NCI-H2107 treated with DMSO at 0.1 percent for 48 hours (cell line): Measurements from ENCODE around the gene CD59.
"Not testable (repeated sequence)": the region's sequence is repeated elsewhere in the genome, so short reads cannot be mapped to it uniquely, and the experiment has no call there.

Experiments
- DNase-seq: peaks from one replicate; lab custom pipeline; 2025; ENCODE audit not compliant: unreplicated experiment; lab: John Stamatoyannopoulos, UW

The CD59 gene

DNA sequence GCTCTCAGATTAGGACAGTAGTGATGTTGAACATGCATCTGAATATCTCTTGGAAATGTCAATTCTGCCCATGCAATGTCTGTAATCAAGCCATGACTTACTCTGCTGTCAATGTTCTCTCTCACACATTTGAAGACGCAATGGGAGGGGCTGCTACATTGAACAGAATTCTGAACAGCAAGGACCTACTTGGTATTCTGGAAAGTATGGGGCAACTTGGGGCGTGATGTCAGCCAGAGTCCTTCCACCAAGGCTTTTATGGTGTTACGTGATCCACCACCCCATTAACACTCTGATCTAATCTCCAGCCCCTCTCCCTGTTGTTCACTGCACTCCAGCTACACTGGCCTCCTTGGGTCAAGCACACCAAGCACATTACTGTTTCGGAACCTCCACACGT is 7.1 kb upstream of the CD59 start:
- DNase-seq: no peak

DNA sequence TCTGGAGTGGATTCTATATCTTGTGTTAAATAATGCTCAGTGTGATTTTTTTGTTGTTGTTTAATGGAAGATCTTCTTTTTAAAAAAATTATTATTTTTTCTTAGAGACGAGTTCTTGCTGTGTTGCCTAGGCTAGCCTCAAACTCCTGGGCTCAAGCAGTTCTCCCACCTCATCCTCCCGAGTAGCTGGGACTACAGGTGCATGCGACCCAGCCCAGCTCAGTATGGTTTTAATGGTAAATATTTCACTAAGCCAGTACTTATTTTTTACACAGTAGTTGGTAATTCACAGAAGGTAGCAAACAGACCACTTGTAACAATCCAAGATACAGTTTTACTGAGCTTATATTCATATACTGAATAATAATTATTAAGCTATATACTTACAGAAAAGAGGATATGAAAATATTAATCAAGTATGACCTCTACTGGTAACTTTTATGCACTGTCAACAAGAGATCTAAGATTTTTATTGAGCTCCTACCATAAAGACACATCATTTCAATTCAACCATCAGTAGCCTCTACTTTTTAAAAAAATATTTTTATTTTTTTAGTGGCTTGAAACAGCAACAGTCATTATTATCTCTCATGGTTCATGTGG is 6.1 kb upstream of the CD59 start:
- peak; percentile 13 for DNase-seq

DNA sequence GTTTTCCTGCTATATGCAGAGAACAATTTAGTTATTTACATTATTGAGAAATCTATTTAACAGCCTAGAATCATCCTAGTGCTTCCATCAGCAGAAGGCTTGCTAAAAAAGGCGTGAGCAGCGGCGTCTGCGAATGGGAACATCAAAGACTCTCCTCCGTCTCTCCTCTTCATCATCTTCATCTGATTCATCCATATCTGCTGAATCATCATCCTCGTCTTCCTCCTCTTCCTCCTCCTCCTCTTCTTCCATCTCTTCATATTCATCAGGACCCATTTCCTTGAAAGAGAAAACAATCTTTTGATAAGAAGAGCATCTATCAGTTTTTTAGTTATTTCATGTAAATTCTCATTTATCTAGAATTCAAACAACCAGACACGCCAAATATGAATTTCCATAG is 5.6 kb upstream of the CD59 start:
- no peak for DNase-seq

DNA sequence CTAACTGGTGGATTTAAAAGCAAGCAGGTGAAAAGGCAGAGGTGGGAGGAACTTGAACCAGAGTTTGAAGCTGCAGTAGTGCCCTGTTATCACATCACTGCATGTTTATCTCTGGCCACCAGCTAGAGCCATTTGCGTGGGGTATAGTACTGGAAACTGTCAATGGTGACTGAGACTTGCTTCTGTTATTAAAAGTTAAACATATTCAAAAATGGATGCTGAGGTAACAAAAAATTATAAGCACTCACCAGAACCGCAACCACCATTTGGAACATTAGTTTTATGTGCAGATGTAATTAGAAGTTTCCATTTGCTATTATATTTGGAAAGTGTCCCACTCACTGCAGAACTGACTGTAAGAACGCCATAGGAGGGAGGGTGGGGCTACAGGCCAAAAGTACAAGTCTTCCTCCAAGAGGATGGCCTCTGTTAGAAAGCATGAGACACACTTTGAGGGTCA is 1.2 kb upstream of the CD59 start:
- DNase-seq: no peak

DNA sequence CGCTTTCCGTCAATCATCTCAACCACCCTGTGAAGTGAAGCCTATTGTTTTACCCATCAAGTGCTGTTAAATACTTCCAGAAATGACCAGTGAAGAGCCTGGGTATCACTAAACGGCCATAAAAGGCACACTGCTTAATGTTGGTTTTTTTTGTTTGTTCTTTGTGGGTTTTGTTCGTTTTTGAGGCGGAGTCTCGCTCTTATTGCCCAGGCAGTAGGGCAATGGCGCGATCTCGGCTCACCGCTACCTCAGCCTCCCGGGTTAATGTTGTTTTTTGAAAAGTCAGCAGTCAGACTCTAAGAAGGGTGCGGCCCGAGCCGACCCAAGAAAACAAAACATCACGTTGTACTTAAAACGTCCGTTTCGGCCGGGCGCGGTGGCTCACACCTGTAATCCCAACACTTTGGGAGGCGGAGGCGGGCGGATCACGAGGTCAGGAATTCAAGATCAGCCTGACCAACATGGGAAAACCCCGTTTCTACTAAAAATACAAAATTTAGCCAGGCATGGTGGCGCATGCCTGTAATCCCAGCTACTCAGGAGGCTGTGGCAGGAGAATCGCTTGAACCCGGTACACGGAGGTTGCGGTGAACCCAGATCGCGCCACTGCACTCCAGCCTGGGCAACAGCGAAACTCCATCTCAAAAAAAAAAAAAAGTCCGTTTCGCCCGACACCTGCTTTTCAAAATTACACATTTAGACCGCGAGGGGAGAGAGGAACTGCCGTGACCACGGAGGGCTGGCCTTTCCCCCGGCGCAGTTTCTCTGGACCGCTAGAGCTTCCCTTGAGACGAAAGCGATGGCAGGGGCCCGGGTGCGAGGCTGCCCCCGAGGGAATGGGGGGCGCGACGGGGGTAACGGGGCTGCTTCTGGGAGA is 714 bp downstream of the CD59 start:
- peak; percentile 31 for DNase-seq

DNA sequence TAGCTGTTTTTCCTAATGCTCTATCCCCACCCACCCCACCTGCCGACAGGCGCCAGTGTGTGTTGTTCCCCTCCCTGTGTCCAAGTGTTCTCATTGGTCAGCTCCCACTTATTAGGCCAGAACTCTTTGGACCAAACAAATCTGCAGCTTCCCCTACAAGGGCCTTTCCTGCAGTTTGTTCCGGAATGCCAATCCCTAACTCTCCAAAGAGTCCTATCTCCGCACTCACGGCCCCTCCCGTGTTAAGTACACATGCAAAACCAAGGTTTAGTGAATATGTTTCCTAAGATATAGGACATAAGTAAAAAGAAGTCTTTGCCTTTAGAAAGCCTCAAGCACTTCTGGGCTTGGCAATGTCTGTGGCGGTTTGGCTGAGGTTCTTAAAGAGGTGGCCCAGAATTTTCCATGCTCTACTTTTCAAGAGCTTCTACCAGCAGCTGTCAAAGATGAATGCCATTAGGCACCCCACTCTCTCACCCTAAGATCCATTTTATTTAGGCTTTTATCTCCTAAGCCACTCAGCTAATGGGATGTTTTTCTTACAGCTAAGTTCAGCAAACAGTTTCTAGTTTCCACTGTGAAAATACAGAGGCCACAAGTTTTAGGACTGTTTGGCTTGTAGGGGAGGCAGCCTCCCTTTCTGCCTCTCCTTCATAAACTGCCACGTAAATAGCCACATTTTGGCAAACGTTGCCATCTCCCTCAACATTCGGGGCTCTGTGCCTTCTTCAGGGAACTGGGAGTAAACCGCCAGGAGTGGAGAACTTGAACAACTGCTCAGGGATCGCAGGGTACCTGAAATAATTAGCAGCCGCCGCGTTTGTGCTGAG is 1.6 kb downstream of the CD59 start:
- no peak for DNase-seq

DNA sequence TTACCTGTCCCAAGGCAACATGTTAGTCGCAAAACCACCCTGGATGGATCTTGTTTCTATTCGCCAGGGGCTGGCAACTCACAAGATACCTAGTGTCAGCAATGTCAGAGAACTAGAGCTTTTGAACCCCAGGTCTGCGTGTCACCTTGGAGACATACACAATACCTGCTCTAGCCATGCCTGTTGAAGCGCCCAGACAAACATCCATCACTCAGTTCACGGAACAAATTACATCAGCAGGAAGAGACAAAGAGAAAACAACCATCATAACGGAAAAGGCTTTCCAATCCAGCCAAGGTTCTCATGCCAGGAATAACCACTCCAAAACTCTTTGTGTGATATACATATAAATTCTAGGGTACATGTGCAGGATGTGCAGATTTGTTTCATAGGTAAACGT is 2.2 kb downstream of the CD59 start:
- DNase-seq: peak; percentile 38

DNA sequence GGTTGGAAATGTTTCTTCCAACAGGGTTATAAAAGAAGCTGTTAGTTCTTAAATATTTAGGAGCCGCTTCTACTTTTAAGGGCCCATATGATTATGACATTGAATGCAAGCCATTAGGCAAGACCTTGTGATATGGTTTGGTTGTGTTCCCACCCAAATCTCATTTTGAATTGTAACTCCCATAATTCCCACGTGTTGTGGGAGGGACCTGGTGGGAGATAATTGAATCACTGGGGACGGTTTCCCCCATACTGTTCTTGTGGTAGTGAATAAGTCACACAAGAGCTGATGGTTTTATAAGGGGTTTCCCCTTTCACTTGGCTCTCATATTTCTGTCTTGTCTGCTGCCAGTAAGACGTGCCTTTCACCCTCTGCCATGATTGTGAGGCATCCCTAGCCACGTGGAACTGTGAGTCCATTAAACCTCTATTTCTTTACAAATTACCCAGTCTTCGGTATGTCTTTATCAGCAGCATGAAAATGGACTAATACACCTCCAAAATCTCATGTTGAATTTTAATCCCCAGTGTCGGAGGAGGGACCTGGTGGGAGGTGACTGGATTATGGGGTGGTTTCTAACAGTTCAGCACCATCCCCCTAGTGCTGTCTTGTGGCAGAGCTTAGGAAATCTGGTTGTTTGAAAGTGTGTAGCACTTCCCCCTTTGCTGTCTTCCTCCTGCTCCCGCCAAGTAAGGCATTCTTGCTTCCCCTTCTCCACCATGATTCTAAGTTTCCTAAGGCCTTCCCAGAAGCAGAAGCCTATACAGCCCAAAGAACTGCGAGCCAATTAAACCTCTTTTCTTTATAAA is 4.3 kb downstream of the CD59 start:
- peak; percentile 16 for DNase-seq

DNA sequence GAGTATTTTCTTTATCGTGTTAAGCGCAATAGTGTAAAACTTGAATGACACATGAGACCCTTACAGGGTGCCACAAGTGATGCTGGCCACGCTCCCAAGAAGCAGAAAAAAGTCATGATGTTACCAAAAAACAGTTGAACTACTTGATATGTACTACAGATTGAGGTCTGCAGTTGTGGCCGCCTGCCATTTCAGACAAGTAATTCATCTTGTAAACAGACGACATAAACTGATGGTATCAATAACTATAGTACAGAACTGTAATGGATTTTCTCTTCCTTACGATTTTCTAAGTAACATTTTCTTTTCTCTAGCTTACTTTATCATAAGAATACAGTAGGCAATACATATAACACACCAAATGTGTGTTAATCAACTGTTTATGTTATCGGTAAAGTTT is 5.5 kb downstream of the CD59 start:
- DNase-seq: no peak

DNA sequence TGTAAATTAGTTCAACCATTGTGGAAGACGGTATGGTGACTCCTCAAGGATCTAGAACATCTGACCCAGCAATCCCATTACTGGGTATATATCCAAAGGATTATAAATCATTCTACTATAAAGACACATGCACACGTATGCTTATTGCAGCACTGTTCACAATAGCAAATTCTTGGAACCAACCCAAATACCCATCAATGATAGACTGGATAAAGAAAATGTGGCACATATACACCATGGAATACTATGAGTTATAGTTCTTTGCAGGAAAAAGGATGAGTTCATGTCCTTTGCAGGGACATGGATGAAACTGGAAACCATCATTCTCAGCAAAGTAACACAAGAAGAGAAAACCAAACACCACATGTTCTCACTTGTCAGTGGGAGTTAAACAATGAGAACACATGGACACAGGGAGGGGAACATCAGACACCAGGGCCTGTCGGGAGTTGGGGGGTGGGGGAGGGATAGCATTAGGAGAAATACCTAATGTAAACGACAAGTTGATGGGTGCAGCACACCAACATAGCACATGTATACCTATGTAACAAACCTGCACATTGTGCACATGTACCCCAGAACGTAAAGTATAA is 7.1 kb downstream of the CD59 start:
- not testable (repeated sequence) for DNase-seq

DNA sequence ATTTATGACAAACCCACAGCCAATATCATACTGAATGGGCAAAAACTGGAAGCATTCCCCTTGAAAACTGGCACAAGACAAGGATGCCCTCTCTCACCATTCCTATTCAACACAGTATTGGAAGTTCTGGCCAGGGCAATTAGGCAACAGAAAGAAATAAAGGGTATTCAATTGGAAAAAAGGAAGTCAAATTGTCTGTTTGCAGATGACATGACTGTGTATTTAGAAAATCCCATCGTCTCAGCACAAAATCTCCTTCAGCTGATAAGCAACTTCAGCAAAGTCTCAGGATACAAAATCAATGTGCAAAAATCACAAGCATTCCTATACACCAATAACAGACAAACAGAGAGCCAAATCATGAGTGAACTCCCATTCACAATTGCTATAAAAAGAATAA is 8.7 kb downstream of the CD59 start:
- not testable (repeated sequence) for DNase-seq

DNA sequence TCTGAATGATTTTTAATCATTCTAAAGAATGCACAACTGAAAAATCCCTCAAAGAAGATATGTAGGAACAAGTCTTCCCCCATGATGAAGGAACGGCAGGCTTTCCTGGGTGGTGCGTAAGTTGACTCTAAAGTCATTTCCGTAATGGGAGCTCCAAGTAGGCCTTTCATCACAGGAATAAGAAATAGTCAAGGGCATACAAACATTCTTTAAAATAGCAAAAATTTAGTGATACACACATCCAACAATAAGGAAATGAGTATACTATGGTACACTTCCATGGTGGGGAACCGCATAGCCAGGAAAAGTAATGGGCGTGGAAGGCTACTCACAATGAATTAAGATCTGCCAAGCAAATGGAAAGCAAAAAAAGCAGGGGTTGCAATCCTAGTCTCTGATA is 10.7 kb downstream of the CD59 start:
- no peak for DNase-seq

DNA sequence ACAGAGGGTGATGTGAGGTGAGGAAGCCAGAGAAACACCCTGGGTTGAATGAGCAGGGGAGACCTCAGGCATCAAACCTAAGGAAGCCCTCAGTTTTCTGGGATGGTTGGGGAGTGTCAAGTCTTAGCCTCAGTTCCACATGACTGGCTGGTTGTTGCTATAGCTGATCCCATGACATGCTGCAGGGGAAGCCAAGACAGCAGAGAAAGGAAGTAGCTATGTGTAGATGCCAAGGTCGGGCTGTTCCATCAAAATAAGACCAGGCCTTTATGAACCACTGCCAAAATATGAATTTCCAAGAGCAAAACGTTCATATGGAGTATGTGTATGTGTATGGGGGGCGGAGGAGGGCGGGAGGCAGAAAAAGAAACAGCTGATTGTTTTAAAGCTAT is 11.6 kb downstream of the CD59 start:
- no peak for DNase-seq

DNA sequence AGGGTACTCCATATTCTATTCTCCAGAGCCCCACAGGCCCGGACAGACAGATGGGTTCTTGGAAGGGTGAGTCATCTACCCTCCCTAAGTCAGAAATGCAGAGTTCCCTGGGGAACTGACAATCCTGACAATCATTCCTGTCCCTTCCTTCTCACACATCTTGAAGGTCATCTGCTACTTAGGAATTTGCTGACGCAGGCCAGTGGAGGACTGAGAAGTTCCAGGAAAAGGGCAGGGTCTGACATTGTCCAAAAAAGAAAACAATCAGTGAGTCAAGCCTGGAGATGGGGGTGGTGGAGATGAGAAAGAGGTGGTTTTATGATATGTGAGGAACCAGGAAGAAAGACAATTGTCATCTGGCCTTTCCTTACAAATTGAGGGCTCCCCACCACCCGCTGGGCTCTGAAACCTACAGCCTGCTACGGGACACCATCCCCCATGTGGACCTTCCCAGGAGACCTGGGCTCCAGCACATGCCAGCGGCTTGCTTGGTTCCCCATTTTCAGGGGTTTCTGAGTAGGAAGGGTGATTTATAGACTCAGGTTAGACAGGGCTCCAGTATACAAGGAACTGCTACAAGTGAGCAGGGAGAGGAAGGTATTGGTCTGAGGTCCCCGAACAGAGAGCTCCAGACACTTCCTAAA is 12.9 kb downstream of the CD59 start:
- DNase-seq: no peak

DNA sequence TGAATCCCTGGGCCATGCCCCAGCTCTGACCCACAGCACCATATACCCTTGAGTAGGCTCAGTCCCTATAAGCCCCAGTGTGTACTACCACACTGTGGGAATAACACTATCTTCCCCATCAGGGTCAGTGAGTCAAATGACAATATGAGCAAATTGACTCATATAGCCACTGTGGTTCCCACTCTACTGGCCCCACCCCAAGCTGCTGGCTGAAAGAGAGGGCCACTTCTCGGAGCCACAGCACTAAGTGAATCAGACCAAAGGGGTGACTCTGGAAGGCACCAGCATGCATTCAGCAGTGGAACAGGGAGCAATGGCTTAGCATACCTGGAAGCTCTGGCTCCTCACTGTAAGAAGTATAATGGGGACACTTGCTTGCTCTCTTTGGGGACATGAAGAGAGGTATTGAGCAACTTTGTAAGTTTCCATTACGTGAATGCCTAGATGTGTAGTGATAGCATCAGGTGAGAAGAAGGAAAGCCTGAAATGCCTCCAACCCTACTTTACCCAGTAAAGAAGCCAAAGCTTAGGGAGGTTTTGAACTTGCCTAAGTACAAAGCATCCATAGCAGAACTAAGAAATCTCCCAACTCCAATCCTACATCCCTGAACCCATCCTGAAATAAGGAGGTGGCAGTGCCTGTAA is 13.5 kb downstream of the CD59 start:
- DNase-seq: no peak

DNA sequence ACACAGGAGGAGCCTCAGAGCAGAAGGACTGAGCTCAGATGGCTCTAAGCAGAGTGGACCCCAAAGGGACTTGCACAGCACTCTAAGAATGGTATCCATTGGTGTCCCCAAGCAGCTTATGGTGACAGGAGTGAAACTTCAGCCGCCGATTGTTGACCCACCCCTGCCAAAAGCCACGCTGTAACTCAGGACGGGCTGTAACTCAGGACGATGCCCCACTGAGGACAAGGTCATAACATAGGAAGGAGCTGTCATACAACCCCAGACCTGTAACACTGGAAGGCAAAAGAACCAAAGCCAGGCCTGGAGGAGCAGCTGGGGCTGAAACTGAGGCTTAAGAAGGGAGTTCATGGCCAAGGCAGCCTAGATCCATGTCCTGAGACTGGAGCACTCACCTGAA is 14.2 kb downstream of the CD59 start:
- no peak for DNase-seq

DNA sequence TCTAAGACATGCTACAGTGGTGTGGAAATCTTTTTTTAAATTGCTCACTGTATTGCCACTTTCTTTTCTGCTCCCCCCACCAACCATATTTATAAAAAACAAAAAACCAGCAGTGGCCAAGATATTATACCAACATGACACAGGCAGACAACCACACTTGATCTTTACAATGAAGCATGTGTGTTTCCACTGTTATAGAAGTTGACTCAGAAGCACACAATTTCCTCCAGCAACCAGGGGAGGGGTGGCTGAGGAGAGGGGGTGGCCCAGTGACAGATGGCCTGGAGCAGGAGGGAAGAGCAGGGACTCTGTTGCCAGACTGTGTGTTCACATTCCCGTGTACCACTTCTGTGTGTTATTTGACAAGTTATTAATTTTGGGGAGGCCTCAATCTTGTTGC is 14.8 kb downstream of the CD59 start:
- DNase-seq: no peak

DNA sequence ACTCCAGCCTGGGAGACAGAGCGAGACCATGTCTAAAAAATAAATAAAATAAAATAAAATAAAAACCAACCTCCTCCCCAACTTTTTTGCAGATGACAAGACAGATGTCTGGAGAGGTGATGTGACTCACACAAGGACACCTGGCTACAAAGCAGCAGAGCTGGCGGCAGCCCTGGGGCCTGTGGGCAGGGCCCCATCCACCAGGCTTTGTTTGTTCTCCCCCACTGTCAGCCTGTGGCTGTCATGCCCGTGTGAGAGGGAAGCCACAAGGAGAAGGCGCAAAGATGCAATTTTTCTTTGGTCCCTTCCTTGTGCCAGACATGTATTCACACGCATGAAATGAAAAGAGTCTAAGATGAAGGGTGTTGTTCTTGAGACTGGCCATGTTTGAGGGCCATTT is 16.6 kb downstream of the CD59 start:
- no peak for DNase-seq

DNA sequence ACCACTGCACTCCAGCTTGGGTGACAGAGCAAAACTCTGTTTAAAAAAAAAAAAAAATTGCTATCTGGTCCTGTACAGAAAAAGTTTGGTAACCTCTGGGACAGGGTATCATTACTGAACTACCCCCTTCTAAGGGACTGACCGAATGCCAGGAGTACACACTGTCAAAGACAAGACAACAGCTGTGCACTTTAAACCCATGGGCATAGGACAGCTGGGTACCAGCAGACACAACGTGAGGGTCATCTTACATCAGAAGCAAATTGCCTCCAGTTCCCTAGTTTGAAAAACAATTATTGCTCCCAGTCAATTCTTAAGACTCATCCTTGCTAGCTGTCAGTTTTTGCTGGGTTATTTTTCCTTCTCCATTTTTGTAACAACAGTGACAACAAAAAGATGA is 17.8 kb downstream of the CD59 start:
- no peak for DNase-seq

DNA sequence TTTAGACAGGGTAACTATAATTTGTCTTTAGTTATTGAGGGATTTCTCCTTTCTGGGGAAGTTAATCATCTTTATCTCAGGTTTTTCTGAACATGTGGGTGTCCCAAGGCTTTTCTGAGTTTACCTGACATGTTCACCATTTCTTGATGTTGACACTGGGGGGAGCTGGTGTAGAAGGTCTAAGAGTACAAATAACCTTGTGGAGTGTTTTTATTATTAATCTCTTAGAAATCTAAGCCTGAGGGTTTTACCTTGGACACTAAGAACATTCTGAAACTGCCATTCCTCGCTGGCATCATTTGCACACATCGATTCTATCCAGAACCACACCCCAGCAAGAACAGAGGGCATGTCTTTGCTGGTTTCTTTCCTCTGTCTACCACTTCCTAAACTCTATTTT is 20.0 kb downstream of the CD59 start:
- DNase-seq: peak; percentile 14
